ENCODE results near the gene MRPS16. TPM values are rescaled to one million over a fixed set of nuclear protein-coding genes. Genes with fewer than 3 reads are reported as not detected.

Gene MRPS16
- 150 and 164 TPM in 2 replicates for total RNA-seq (2021)
- Bru-seq, nascent RNA = percentile 97 among the genes with signal in this experiment
- BruChase-seq, experiment 1, labeled RNA remaining after a 2-hour chase = percentile 99 among the genes with signal in this experiment
- BruChase-seq, experiment 2, labeled RNA remaining after a 6-hour chase = percentile 100 among the genes with signal in this experiment
- long read RNA-seq, transcript MRPS16-205 (3 exons, 2,580 nt) = minor isoform, 9 of 214 reads
- long read RNA-seq, transcript MRPS16-202 (3 exons, 2,634 nt) = major isoform, 165 of 214 reads
- long read RNA-seq, transcript MRPS16-201 (3 exons, 866 nt) = minor isoform, 7 of 214 reads
- long read RNA-seq, partial matches to known transcripts = 30 of 214 reads
- long read RNA-seq, other reads (novel, unspliced or antisense) = 1 of 214 reads

DNA sequence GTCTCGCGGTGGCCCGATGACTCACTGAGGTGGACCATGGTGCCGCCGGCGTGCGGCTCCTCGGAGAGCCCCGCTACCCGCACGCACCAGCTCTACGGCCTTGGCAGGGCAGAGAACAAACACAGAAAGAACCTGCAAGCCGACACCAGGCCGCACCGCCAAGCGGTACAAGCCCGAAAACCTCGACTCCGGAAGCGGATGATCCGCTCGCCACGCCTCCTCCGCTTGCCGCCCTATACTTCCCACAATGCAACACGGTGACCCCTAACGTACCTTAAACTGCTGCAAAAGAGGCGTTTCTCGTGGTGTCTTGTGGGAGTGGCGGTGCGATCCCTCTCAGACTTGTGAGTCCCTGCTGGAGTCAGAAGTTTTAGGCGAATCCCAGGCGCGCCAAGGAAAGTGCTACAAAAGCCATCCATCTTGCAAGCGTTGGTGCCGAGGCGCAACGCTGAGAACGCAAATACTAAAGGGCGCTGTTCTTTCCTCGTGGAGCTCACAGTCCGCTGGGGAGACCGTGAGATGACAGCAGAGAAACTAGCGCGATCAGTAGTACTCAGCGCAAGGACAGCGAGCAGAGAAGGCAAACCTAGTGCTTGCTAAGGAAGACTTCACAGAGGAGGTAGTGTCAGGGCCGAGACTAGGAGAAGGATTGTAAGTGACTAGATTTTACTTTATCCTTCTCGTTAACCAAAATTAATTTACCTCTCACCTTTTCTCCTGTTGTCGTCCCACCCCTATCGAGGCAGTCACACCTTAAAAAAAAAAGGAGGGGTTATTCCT is at the start of gene MRPS16:
Gene MRPS16 (minus strand): TSS at position 200 of the 780 bp plus-strand sequence. CDS start 162 bp downstream, at position 38.
- no peak for TF ChIP-seq CTCF (conservative IDR thresholded peaks at IDR 0.05; ENCODE audit: low read depth, low read length)
- TF ChIP-seq EZH2 (IDR thresholded peaks at IDR 0.05; ENCODE audit: borderline replicate concordance, low read depth, low read length, poor library complexity, severe bottlenecking) = no peak
- Histone ChIP-seq H3K4me3 (ENCODE audit: low read depth, low read length, poor library complexity, severe bottlenecking) (peak within 1 kb of the TSS; percentile 64), H3K27ac (ENCODE audit: low read depth, low read length, poor library complexity, severe bottlenecking) (peak within 1 kb of the TSS; percentile 88), H3K27me3 (replicated peaks; ENCODE audit: insufficient read depth, low read depth, low read length, poor library complexity) (no peaks in the 10 kb centered on the region), H3K36me3 (ENCODE audit: insufficient read depth, low read length, poor library complexity, severe bottlenecking) (peaks cover 27% of the 10 kb centered on the region), H3K4me1 (ENCODE audit: insufficient read depth, low read length, poor library complexity, severe bottlenecking) (peaks cover 21% of the 10 kb centered on the region), H3K9me3 (ENCODE audit: low read depth, low read length, poor library complexity, severe bottlenecking) (no peaks in the 10 kb centered on the region)
- TSS peak; percentile 82 for BruUV-seq (replicated peaks)
- DNase-seq (ENCODE audit: low spot score) = peak; percentile 99
- ChIA-PET CTCF (no interaction called here), POLR2A (ENCODE audit: low non-redundant PET) (interaction anchor here (0.6 kb wide), 1 partner anchor 491 kb away, joined by 6 read pairs; no protein-coding TSS in a partner anchor)
- intact Hi-C loops (cut with micrococcal nuclease; ENCODE audit: unreplicated experiment) = no loop called here

DNA sequence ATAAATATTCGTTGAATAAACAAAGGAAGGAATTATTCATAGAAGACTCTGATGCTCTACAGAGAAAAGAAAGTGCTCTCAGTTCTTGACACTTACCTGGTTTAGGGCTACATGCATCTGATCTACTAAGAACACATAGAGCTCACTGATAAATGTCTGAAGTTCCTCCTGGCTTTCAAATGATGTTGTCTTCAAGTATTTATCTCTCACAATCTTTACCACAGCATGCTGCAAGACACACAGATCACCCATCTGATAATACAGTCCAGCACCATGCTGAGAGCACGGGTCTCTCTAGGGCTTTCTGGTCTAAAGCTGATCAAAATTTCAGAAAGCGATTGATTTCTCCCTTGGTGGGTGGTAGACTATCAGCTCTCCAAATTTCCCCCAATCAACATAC is 44.5 kb upstream of the MRPS16 start:
- no peak for DNase-seq (ENCODE audit: low spot score)
- Histone ChIP-seq H3K9me3 (ENCODE audit: low read depth, low read length, poor library complexity, severe bottlenecking) (no peaks in the 10 kb centered on the region), H3K4me3 (ENCODE audit: low read depth, low read length, poor library complexity, severe bottlenecking) (no peak overlapping the region), H3K27me3 (replicated peaks; ENCODE audit: insufficient read depth, low read depth, low read length, poor library complexity) (peaks cover 28% of the 10 kb centered on the region), H3K4me1 (ENCODE audit: insufficient read depth, low read length, poor library complexity, severe bottlenecking) (no peaks in the 10 kb centered on the region), H3K27ac (ENCODE audit: low read depth, low read length, poor library complexity, severe bottlenecking) (no peak overlapping the region), H3K36me3 (ENCODE audit: insufficient read depth, low read length, poor library complexity, severe bottlenecking) (no peaks in the 10 kb centered on the region)
- ChIA-PET POLR2A (ENCODE audit: low non-redundant PET) (no interaction called here), CTCF (no interaction called here)
- intact Hi-C loops (cut with micrococcal nuclease; ENCODE audit: unreplicated experiment) = no loop called here
- BruUV-seq (replicated peaks) = no TSS peak
- TF ChIP-seq EZH2 (IDR thresholded peaks at IDR 0.05; ENCODE audit: borderline replicate concordance, low read depth, low read length, poor library complexity, severe bottlenecking) = no peak
- TF ChIP-seq CTCF (conservative IDR thresholded peaks at IDR 0.05; ENCODE audit: low read depth, low read length) = no peak

- ChIA-PET CTCF (no interaction called here), POLR2A (ENCODE audit: low non-redundant PET) (no interaction called here)
- Histone ChIP-seq H3K27ac (ENCODE audit: low read depth, low read length, poor library complexity, severe bottlenecking) (no peak overlapping the region), H3K4me3 (ENCODE audit: low read depth, low read length, poor library complexity, severe bottlenecking) (no peak overlapping the region), H3K9me3 (ENCODE audit: low read depth, low read length, poor library complexity, severe bottlenecking) (peaks cover 5% of the 10 kb centered on the region), H3K4me1 (ENCODE audit: insufficient read depth, low read length, poor library complexity, severe bottlenecking) (no peaks in the 10 kb centered on the region), H3K27me3 (replicated peaks; ENCODE audit: insufficient read depth, low read depth, low read length, poor library complexity) (peaks cover 28% of the 10 kb centered on the region), H3K36me3 (ENCODE audit: insufficient read depth, low read length, poor library complexity, severe bottlenecking) (no peaks in the 10 kb centered on the region)
- BruUV-seq (replicated peaks) = no TSS peak
- TF ChIP-seq CTCF (conservative IDR thresholded peaks at IDR 0.05; ENCODE audit: low read depth, low read length) (no peak), EZH2 (IDR thresholded peaks at IDR 0.05; ENCODE audit: borderline replicate concordance, low read depth, low read length, poor library complexity, severe bottlenecking) (no peak)
- no peak for DNase-seq (ENCODE audit: low spot score)
- intact Hi-C loops (cut with micrococcal nuclease; ENCODE audit: unreplicated experiment) = no loop called here
Measured at GRCh38 chr10:73293461-73293860, 41.0 kb upstream of the MRPS16 start.

Measured in A673 (cell line).